Measurements from ENCODE around the gene AGER.

The AGER gene

DNA sequence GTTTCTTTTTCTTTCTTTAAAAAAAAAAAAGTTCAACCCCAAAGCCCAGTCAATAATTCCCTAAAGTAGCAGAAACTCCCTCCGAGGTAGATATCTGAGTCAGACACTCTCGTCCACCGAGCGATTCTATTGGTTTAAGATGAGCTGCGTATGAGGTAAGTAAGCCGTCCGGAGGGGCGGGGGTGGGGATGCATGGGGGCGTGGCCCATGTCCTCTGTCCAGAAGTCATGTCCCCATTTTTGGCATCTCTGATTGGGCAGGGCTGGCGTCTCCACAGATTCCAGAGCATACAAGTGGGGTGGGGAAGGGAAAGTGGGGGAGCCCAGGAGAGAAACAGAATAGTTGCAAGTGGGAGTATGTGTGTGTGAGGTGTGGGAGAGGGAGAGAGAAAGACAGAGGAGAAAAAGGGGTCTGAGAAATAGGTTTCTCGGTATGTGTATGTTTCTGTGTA lies 1.7 kb upstream of the AGER start:
- DNase-seq: peak; percentile 51 to 56

DNA sequence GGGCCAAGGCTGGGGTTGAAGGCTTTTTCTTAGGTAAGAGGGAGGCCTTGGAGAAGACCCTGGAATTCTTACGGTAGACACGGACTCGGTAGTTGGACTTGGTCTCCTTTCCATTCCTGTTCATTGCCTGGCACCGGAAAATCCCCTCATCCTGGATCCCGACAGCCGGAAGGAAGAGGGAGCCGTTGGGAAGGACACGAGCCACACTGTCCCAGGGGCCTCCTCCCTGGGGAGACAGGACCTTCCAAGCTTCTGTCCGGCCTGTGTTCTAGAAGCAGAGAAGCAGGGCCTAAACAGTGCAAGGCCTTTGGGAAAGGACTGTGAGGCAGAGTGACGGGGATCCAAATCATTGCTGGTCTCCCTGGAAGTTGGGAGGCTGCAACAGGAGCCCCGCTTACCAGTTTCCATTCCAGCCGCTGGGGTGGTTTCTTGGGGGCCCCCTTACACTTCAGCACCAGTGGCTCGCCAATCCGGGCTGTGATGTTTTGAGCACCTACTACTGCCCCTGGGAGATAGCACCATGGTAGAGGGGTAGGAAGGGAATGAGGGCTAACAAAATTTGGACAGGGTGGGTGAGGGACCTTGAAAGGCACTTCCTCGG lies 470 bp downstream of the AGER start:
- no peak for DNase-seq

DNA sequence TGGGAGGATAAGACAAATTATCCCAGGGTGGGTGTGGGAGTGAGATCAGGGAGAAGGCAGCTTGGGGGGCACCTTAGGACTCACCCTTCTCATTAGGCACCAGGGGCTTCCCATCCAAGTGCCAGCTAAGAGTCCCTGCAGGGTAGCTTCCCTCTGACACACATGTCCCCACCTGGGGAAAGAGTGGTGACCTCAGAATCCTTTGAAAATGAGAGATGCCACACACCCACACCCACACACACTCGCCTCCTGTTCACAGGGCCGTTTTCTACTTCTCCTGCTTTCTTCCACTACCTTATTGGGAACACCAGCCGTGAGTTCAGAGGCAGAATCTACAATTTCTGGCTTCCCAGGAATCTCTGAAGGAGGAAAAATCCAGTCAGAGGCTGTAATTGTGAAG lies 1.0 kb downstream of the AGER start:
- no peak for DNase-seq

DNA sequence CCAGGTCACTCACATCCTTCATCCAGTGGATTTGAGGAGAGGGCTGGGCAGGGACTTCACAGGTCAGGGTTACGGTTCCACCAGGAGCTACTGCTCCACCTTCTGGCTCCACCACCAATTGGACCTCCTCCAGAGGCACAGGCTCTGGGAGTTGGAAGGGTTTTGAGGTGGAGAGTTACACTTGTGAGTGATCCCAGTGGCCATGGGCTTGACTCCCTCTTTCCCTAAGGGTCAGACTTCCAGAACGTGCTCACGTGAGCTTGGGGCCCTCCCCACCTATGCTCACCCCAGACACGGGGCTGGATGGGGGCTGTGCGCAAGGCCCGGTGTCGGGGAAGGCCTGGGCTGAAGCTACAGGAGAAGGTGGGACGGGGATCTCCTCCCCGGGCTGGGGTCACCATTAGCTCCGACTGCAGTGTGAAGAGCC lies 1.5 kb downstream of the AGER start:
- DNase-seq: no peak

DNA sequence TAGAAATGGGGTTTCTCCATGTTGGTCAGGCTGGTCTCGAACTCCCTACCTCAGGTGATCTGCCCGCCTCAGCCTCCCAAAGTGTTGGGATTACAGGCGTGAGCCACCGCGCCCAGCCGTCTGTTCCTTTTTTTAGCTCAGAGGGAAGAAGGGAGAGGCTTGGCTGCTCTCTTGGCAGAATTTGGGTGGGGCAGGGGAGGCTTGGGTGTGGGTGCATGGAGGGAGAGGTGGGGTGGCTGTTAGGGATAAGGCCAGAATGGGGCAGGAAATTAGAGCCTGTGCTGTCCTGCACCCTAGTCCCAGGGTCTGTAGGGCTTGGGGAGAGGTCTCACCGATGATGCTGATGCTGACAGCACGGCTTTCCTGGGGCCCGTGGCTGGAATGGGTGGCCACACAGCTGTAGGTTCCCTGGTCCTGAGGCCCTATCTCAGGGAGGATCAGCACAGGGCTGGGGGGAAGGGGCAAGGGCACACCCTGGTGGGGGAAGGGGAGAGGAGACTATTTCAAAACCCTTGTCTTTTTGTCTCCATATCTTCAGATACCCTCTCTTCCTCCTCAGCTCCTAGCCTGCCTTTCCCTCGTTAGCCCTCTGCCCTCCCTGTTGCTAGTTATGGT lies 2.0 kb downstream of the AGER start:
- no peak for DNase-seq

GRCh38 chr6:32181148-32181702 lies 2.8 kb downstream of the AGER start:
- DNase-seq: no peak

GRCh38 chr6:32179766-32180405 lies 4.2 kb downstream of the AGER start:
- DNase-seq: no peak

GRCh38 chr6:32178547-32179440 lies 5.3 kb downstream of the AGER start:
- DNase-seq: no peak

GRCh38 chr6:32177788-32178546 lies 6.1 kb downstream of the AGER start, which contains the start of gene RNF5:
Gene RNF5, plus strand, starts transcription at chr6:32178405. Its CDS starts 107 bp downstream, at chr6:32178512.
- peak; percentile 80 to 94 for DNase-seq

- DNase-seq: peak in 1 of 2 experiments; percentile 34
Observed at GRCh38 chr6:32177183-32177787, 6.8 kb downstream of the AGER start.

GRCh38 chr6:32176476-32177182 lies 7.4 kb downstream of the AGER start:
- DNase-seq: no peak

DNA sequence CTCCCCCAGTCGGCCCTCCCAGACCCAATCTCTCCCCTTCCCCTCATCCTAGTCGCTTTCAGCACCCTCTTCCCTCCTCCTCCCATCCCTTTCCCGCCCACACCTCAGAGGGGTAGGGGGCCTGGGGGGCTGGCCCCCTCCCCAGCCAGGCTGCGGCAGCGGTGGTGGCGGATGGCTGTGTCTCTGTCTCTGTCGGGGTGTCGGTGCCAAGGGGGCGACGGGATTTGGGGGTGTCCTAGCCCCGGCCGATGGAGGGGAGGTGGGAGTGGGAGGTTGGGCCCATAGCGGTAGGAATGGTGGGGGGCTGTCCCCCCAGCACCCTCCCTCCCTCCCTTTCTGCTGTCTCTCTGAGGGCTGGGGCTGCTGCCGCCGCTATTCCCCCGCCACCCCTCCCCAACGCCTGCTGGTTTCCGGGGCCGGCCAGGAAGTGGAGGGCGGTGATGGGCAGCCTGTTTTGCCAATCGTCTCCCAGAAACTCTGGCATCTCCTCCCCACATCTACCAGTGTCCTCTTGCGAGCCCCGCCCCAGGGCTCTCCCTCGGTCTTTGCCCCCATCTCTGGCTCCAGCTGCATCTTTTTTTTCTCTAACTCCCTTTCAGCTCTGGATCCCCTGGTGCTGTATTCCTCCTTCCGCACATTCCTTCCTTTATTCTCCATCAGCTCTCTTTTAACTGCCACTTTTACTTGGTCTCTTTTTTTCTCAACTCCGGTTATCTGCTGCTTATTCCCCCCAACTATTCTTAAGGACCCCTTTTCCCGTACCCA lies 8.2 kb downstream of the AGER start, which contains the start of gene AGPAT1:
TSS of gene AGPAT1 (minus strand) at position 374 of the 765 bp plus-strand sequence. CDS start 4,588 bp downstream, outside the sequence.
- DNase-seq: peak; percentile 96 to 97

- DNase-seq: no peak
Observed at GRCh38 chr6:32175322-32175710, 8.7 kb downstream of the AGER start.

GRCh38 chr6:32174416-32174815 lies 9.6 kb downstream of the AGER start:
- DNase-seq: no peak

GRCh38 chr6:32173051-32173727 lies 10.9 kb downstream of the AGER start:
- DNase-seq: no peak

- DNase-seq: no peak
Observed at GRCh38 chr6:32171234-32171633, 12.8 kb downstream of the AGER start.

GRCh38 chr6:32170294-32170693 lies 13.8 kb downstream of the AGER start:
- DNase-seq: no peak

DNA sequence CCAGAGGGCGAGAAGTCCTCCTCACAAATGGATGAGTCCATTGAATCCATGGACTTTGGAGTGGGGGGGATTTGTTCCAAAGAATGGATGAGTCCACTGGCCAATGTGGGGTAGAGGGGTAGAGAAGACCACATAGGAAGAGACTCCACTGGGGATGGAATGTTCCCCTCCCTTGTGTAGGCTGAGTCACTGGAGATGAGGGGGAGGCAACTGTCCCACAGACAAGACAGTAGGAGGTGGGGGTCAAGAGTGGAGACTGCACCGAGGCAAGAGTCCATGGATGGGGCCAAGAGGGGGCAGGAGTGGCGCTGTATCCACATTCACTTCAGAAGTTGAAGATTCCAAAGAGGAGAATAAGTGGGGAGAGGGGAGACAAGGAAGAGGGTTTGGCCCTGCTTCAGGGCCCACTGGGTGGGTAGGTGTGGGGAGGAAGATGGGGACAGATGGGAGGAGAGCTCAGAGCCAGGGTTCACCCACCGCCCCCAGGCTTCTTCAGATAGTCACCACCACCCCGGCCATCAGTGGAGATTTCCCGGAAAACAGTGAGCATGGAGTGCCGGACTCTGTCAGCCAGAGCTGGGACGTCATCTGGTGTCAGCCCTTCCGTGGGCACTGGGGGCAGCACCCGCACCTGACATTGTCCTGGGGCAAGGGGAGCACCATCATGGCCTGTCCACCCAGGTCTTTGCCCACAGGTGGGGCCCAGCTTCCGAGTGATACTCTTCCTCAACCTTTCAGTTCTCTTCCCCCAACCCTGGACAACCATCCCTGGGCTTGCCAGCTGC lies 15.1 kb downstream of the AGER start:
- no peak for DNase-seq

GRCh38 chr6:32168350-32168749 lies 15.7 kb downstream of the AGER start:
- DNase-seq: no peak

Measured in stimulated activated CD4-positive, alpha-beta T cell treated with anti-CD3 and anti-CD28 coated beads, Interleukin-4, amount 100 ng/mL, for 4 hours (primary cell).